ENCODE data around the gene KCNS3. TPM values are rescaled to one million over a fixed set of nuclear protein-coding genes. Genes with fewer than 3 reads are reported as not detected.
"Not testable (repeated sequence)": the region's sequence is repeated elsewhere in the genome, so short reads cannot be mapped to it uniquely, and the experiment has no call there.

Gene KCNS3
- total and polyA plus RNA-seq, 4 donors = 15.4 to 45.9 (median 20.8) TPM

- WGBS, 2 donors = 68 to 78% methylated on average over 6 of the region's 6 CpGs
- DNase-seq = no peak
- H3K27ac ChIP-seq (ENCODE audit: low read depth in 1 of 2, low read length in 1 of 2) = no peak overlapping the region
- no peaks in the 10 kb centered on the region for H3K27me3 ChIP-seq (ENCODE audit: control insufficient read depth in 3 of 3, insufficient read depth in 3 of 3, low read length in 2 of 3)
- no peak overlapping the region for H3K9ac ChIP-seq (ENCODE audit: insufficient read depth in 1 of 2, low read length in 2 of 2)
- H3K36me3 ChIP-seq (ENCODE audit: control insufficient read depth in 4 of 4, insufficient read depth in 4 of 4, low read length in 4 of 4) = no peaks in the 10 kb centered on the region
- H3K4me1 ChIP-seq (ENCODE audit: control insufficient read depth in 5 of 5, insufficient read depth in 5 of 5, low read length in 5 of 5) = no peaks in the 10 kb centered on the region
- ATAC-seq (ENCODE audit: insufficient read depth, low FRiP score) = peak; percentile 11
- H3K9me3 ChIP-seq (ENCODE audit: control insufficient read depth in 4 of 4, insufficient read depth in 3 of 4, low read length in 3 of 4) = no peaks in the 10 kb centered on the region
- H3K4me3 ChIP-seq = no peak overlapping the region
- no peak for TF ChIP-seq CTCF (IDR thresholded peaks at IDR 0.05; ENCODE audit: control extremely low read depth, extremely low read depth)
Observed at GRCh38 chr2:17960925-17961324, 82.5 kb downstream of the KCNS3 start.

- no peaks in the 10 kb centered on the region for H3K36me3 ChIP-seq (ENCODE audit: control insufficient read depth in 4 of 4, insufficient read depth in 4 of 4, low read length in 4 of 4)
- H3K4me1 ChIP-seq (ENCODE audit: control insufficient read depth in 5 of 5, insufficient read depth in 5 of 5, low read length in 5 of 5) = no peaks in the 10 kb centered on the region
- H3K4me3 ChIP-seq = no peak overlapping the region
- DNase-seq = no peak
- H3K27ac ChIP-seq (ENCODE audit: low read depth in 1 of 2, low read length in 1 of 2) = no peak overlapping the region
- no peak overlapping the region for H3K9ac ChIP-seq (ENCODE audit: insufficient read depth in 1 of 2, low read length in 2 of 2)
- ATAC-seq (ENCODE audit: insufficient read depth, low FRiP score) = no peak
- no peaks in the 10 kb centered on the region for H3K9me3 ChIP-seq (ENCODE audit: control insufficient read depth in 4 of 4, insufficient read depth in 3 of 4, low read length in 3 of 4)
- H3K27me3 ChIP-seq (ENCODE audit: control insufficient read depth in 3 of 3, insufficient read depth in 3 of 3, low read length in 2 of 3) = no peaks in the 10 kb centered on the region
- TF ChIP-seq CTCF (IDR thresholded peaks at IDR 0.05; ENCODE audit: control extremely low read depth, extremely low read depth) = no peak
- 78 to 89% methylated on average over 2 of the region's 2 CpGs for WGBS, 2 donors
Observed at GRCh38 chr2:17961789-17962188, 83.3 kb downstream of the KCNS3 start.

- Histone ChIP-seq H3K4me1 (ENCODE audit: control insufficient read depth in 5 of 5, insufficient read depth in 5 of 5, low read length in 5 of 5) (no peaks in the 10 kb centered on the region), H3K4me3 (no peak overlapping the region), H3K9me3 (ENCODE audit: control insufficient read depth in 4 of 4, insufficient read depth in 3 of 4, low read length in 3 of 4) (no peaks in the 10 kb centered on the region), H3K27me3 (ENCODE audit: control insufficient read depth in 3 of 3, insufficient read depth in 3 of 3, low read length in 2 of 3) (no peaks in the 10 kb centered on the region), H3K9ac (ENCODE audit: insufficient read depth in 1 of 2, low read length in 2 of 2) (no peak overlapping the region), H3K36me3 (ENCODE audit: control insufficient read depth in 4 of 4, insufficient read depth in 4 of 4, low read length in 4 of 4) (no peaks in the 10 kb centered on the region), H3K27ac (ENCODE audit: low read depth in 1 of 2, low read length in 1 of 2) (no peak overlapping the region)
- TF ChIP-seq CTCF (IDR thresholded peaks at IDR 0.05; ENCODE audit: control extremely low read depth, extremely low read depth) = no peak
- 11 to 14% methylated on average over 2 of the region's 2 CpGs for WGBS, 2 donors
- ATAC-seq (ENCODE audit: insufficient read depth, low FRiP score) (no peak), DNase-seq (peak in 1 of 3 donors; percentile 16)
Observed at GRCh38 chr2:17962876-17963275, 84.4 kb downstream of the KCNS3 start.

- H3K36me3 ChIP-seq (ENCODE audit: control insufficient read depth in 4 of 4, insufficient read depth in 4 of 4, low read length in 4 of 4); H3K9me3 ChIP-seq (ENCODE audit: control insufficient read depth in 4 of 4, insufficient read depth in 3 of 4, low read length in 3 of 4); H3K27me3 ChIP-seq (ENCODE audit: control insufficient read depth in 3 of 3, insufficient read depth in 3 of 3, low read length in 2 of 3); ATAC-seq (ENCODE audit: insufficient read depth, low FRiP score); H3K4me1 ChIP-seq (ENCODE audit: control insufficient read depth in 5 of 5, insufficient read depth in 5 of 5, low read length in 5 of 5); H3K4me3 ChIP-seq; H3K27ac ChIP-seq (ENCODE audit: low read depth in 1 of 2, low read length in 1 of 2); DNase-seq; H3K9ac ChIP-seq (ENCODE audit: insufficient read depth in 1 of 2, low read length in 2 of 2): not testable (repeated sequence)
- 93 to 96% methylated on average over 15 to 16 of the region's 16 CpGs for WGBS, 2 donors
Observed at GRCh38 chr2:17963571-17963970, 85.1 kb downstream of the KCNS3 start.
